ENCODE data around the gene TNFRSF9.

The TNFRSF9 gene

DNA sequence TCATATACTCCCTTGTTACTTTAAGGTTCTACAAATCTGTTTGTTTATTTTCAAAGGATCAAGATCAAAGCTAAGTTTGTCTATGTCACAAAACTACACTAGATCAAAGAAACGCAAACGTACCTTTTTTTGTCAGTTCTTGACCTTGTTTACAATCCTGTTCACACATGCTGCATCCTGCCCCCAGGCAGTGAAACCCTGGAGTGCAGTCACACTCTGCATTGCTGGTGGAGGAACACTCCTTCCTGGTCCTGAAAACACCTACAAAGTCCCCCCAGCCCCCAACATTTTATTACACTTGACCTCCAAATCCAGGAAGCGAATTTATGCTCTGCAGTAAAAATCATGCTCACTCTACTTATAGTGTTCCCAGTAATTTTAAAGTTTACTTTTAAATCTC is 2.6 kb downstream of the TNFRSF9 start:
- H2BK15ac ChIP-seq (ENCODE audit: low read length), result no peak overlapping the region
- no peak overlapping the region for H3K14ac ChIP-seq (ENCODE audit: low read length)
- no peak overlapping the region for H3K4ac ChIP-seq (ENCODE audit: low read length)
- no peak overlapping the region for H2BK12ac ChIP-seq (ENCODE audit: low read length)
- H3K4me2 ChIP-seq (ENCODE audit: insufficient read depth, low read length, poor library complexity, severe bottlenecking), result no peak overlapping the region
- H2AFZ ChIP-seq (ENCODE audit: low read length), result no peak overlapping the region
- no peaks in the 10 kb centered on the region for H3K79me1 ChIP-seq (ENCODE audit: low read depth, low read length)
- WGBS, 2 donors (ENCODE audit: extremely low coverage in 2 of 2, insufficient read length in 2 of 2, insufficient replicate concordance in 1 of 2), result no CpG with 5 or more reads among the region's 3 CpGs
- no peak overlapping the region for H3K27ac ChIP-seq (replicated peaks; ENCODE audit: low read length)
- H3K4me3 ChIP-seq (ENCODE audit: low read length in 2 of 2), result no peak overlapping the region
- H2AK5ac ChIP-seq (ENCODE audit: low read depth, low read length), result no peak overlapping the region
- H3K4me1 ChIP-seq (ENCODE audit: control insufficient read depth in 2 of 2, insufficient read depth in 1 of 2, low read depth in 1 of 2, low read length in 2 of 2), result peaks cover 0 to 1% of the 10 kb centered on the region in 2 donors
- no peaks in the 10 kb centered on the region for H3K36me3 ChIP-seq (replicated peaks in 1 of 2; ENCODE audit: control insufficient read depth in 2 of 2, insufficient read depth in 2 of 2, low read length in 2 of 2)
- no peaks in the 10 kb centered on the region for H3K9me3 ChIP-seq (replicated peaks in 1 of 2; ENCODE audit: control insufficient read depth in 2 of 2, insufficient read depth in 1 of 2, low read depth in 1 of 2, low read length in 2 of 2)
- no peak overlapping the region for H3K18ac ChIP-seq (ENCODE audit: low read length)
- H2BK5ac ChIP-seq (ENCODE audit: low read length), result no peak overlapping the region
- H4K91ac ChIP-seq (ENCODE audit: low read depth, low read length, poor library complexity), result no peak overlapping the region
- no peak overlapping the region for H3K9ac ChIP-seq (ENCODE audit: low read depth, low read length, poor library complexity)
- DNase-seq (ENCODE audit: low spot score), result no peak
- peaks cover 2 to 47% (median 23%) of the 10 kb centered on the region in 3 experiments for H3K27me3 ChIP-seq (ENCODE audit: control insufficient read depth in 3 of 3, insufficient read depth in 3 of 3, low read depth in 1 of 3, low read length in 3 of 3)
- H4K8ac ChIP-seq (ENCODE audit: low read depth, low read length), result no peak overlapping the region
- H2BK120ac ChIP-seq (ENCODE audit: low read depth, low read length), result no peak overlapping the region
- no peak overlapping the region for H3K23ac ChIP-seq (ENCODE audit: low read depth, low read length, poor library complexity)

DNA sequence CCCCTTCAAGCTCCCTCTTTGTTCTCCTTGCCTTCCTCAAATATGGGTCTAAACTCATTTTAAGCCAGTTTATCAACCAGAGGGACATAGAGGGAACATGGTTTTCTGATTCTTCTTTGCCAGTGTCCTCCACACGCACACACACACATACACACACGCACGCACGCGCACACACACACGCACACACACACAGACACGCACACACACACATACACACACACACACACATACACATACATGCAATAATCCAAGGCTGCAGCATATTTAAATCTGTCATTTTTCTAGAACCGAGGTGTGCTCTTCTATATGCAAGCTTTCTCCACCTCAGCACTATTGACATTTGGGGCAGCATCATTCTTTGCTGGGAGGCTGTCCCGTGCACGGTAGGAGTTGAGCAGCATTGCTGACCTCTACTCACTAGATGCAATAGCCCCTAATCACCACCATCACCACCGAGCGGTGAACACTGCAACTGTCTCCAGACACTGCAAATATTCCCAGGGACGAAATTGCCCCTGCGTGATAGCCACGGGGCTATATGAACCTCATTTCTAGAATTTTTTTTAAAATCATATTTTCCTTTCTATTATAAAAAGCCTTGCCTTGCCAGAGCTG is 8.0 kb downstream of the TNFRSF9 start:
- Histone ChIP-seq H2BK15ac (ENCODE audit: low read length) (no peak overlapping the region), H3K27me3 (ENCODE audit: control insufficient read depth in 3 of 3, insufficient read depth in 3 of 3, low read depth in 1 of 3, low read length in 3 of 3) (peaks cover 0 to 2% (median 0%) of the 10 kb centered on the region in 3 experiments), H3K4me3 (ENCODE audit: low read length in 2 of 2) (no peak overlapping the region), H3K9ac (ENCODE audit: low read depth, low read length, poor library complexity) (peak overlapping the region; percentile 53), H3K9me3 (replicated peaks in 1 of 2; ENCODE audit: control insufficient read depth in 2 of 2, insufficient read depth in 1 of 2, low read depth in 1 of 2, low read length in 2 of 2) (no peaks in the 10 kb centered on the region), H3K23ac (ENCODE audit: low read depth, low read length, poor library complexity) (no peak overlapping the region), H3K79me1 (ENCODE audit: low read depth, low read length) (no peaks in the 10 kb centered on the region), H3K4me2 (ENCODE audit: insufficient read depth, low read length, poor library complexity, severe bottlenecking) (no peak overlapping the region), H4K91ac (ENCODE audit: low read depth, low read length, poor library complexity) (no peak overlapping the region), H2BK120ac (ENCODE audit: low read depth, low read length) (no peak overlapping the region), H3K27ac (replicated peaks; ENCODE audit: low read length) (no peak overlapping the region), H2AK5ac (ENCODE audit: low read depth, low read length) (no peak overlapping the region), H4K8ac (ENCODE audit: low read depth, low read length) (no peak overlapping the region), H3K36me3 (replicated peaks in 1 of 2; ENCODE audit: control insufficient read depth in 2 of 2, insufficient read depth in 2 of 2, low read length in 2 of 2) (no peaks in the 10 kb centered on the region), H3K4me1 (ENCODE audit: control insufficient read depth in 2 of 2, insufficient read depth in 1 of 2, low read depth in 1 of 2, low read length in 2 of 2) (no peaks in the 10 kb centered on the region), H2BK5ac (ENCODE audit: low read length) (no peak overlapping the region), H3K14ac (ENCODE audit: low read length) (no peak overlapping the region), H2AFZ (ENCODE audit: low read length) (no peak overlapping the region), H3K18ac (ENCODE audit: low read length) (no peak overlapping the region), H2BK12ac (ENCODE audit: low read length) (no peak overlapping the region), H3K4ac (ENCODE audit: low read length) (no peak overlapping the region)
- no peak for DNase-seq (ENCODE audit: low spot score)
- no CpG with 5 or more reads among the region's 15 CpGs for WGBS, 2 donors (ENCODE audit: extremely low coverage in 2 of 2, insufficient read length in 2 of 2, insufficient replicate concordance in 1 of 2)

DNA sequence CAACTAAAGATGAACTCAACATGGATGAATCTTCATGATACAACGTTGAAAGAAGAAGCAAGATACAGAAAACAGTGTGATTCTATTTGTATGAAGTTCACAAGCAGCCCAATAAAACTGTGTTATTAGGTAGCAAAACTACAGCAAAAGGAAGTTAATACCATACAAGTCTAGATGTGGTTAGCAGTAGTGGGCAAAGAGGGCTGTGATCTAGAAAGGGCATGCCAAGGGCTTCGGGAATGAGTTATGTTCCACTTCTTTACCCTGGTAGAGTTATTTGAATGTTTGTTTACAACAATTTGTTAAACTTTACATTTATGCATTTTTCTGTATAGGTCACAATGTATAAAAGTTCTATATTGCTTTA is 9.2 kb downstream of the TNFRSF9 start:
- no peak overlapping the region for H2AFZ ChIP-seq (ENCODE audit: low read length)
- H3K23ac ChIP-seq (ENCODE audit: low read depth, low read length, poor library complexity), result no peak overlapping the region
- no peak overlapping the region for H3K18ac ChIP-seq (ENCODE audit: low read length)
- no peak overlapping the region for H3K14ac ChIP-seq (ENCODE audit: low read length)
- H3K4me2 ChIP-seq (ENCODE audit: insufficient read depth, low read length, poor library complexity, severe bottlenecking), result no peak overlapping the region
- H2BK12ac ChIP-seq (ENCODE audit: low read length), result no peak overlapping the region
- no peak overlapping the region for H3K27ac ChIP-seq (replicated peaks; ENCODE audit: low read length)
- H3K9me3 ChIP-seq (replicated peaks in 1 of 2; ENCODE audit: control insufficient read depth in 2 of 2, insufficient read depth in 1 of 2, low read depth in 1 of 2, low read length in 2 of 2), result no peaks in the 10 kb centered on the region
- no peak for DNase-seq (ENCODE audit: low spot score)
- H3K4me3 ChIP-seq (ENCODE audit: low read length in 2 of 2), result no peak overlapping the region
- H4K8ac ChIP-seq (ENCODE audit: low read depth, low read length), result no peak overlapping the region
- no peak overlapping the region for H2BK120ac ChIP-seq (ENCODE audit: low read depth, low read length)
- peaks cover 0 to 2% (median 0%) of the 10 kb centered on the region in 3 experiments for H3K27me3 ChIP-seq (ENCODE audit: control insufficient read depth in 3 of 3, insufficient read depth in 3 of 3, low read depth in 1 of 3, low read length in 3 of 3)
- no peak overlapping the region for H3K9ac ChIP-seq (ENCODE audit: low read depth, low read length, poor library complexity)
- no peak overlapping the region for H4K91ac ChIP-seq (ENCODE audit: low read depth, low read length, poor library complexity)
- H2BK5ac ChIP-seq (ENCODE audit: low read length), result no peak overlapping the region
- H3K79me1 ChIP-seq (ENCODE audit: low read depth, low read length), result no peaks in the 10 kb centered on the region
- no peak overlapping the region for H2BK15ac ChIP-seq (ENCODE audit: low read length)
- no CpG with 5 or more reads among the region's 2 CpGs for WGBS, 2 donors (ENCODE audit: extremely low coverage in 2 of 2, insufficient read length in 2 of 2, insufficient replicate concordance in 1 of 2)
- no peaks in the 10 kb centered on the region for H3K36me3 ChIP-seq (replicated peaks in 1 of 2; ENCODE audit: control insufficient read depth in 2 of 2, insufficient read depth in 2 of 2, low read length in 2 of 2)
- no peaks in the 10 kb centered on the region for H3K4me1 ChIP-seq (ENCODE audit: control insufficient read depth in 2 of 2, insufficient read depth in 1 of 2, low read depth in 1 of 2, low read length in 2 of 2)
- no peak overlapping the region for H3K4ac ChIP-seq (ENCODE audit: low read length)
- H2AK5ac ChIP-seq (ENCODE audit: low read depth, low read length), result no peak overlapping the region

DNA sequence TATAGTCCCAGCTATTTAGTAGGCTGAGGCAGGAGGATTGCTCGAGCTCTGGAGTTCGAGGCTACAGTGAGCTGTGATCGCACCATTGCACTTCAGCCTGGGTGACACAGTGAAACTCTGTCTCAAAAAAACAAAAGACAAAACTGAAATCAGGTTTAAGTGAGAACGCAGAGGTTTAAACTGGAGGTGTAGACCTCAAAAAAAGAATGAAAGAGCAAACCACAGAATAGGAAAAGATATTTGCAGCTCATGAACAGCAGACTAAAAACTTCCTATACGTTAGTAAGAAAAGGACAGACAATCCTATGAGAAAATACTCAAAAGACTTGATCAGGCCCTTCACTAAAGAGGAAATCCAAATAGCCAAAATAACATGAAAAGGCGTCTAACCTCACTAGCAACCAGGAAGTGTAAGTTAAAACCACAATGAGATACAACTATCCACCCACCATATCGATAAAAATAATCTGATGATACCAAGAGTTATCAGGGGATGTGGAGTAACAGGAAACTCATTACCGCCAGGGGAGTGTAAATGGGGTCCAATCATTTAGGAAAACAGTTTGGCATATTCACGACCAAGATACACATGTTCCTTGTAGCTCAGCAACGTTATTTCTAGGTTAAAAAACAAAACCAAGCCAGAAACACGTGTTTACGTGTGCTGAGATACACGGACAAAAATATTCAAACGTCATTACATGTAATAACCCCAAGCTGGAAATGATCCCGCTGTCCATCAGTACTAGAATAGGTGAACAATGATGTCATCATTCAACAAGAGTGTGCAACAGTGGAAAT is 9.8 kb downstream of the TNFRSF9 start:
- no peaks in the 10 kb centered on the region for H3K36me3 ChIP-seq (replicated peaks in 1 of 2; ENCODE audit: control insufficient read depth in 2 of 2, insufficient read depth in 2 of 2, low read length in 2 of 2)
- H2AK5ac ChIP-seq (ENCODE audit: low read depth, low read length), result no peak overlapping the region
- no peaks in the 10 kb centered on the region for H3K9me3 ChIP-seq (replicated peaks in 1 of 2; ENCODE audit: control insufficient read depth in 2 of 2, insufficient read depth in 1 of 2, low read depth in 1 of 2, low read length in 2 of 2)
- no peak overlapping the region for H2BK12ac ChIP-seq (ENCODE audit: low read length)
- no peaks in the 10 kb centered on the region for H3K4me1 ChIP-seq (ENCODE audit: control insufficient read depth in 2 of 2, insufficient read depth in 1 of 2, low read depth in 1 of 2, low read length in 2 of 2)
- H3K4me3 ChIP-seq (ENCODE audit: low read length in 2 of 2), result no peak overlapping the region
- no peak for DNase-seq (ENCODE audit: low spot score)
- H3K4ac ChIP-seq (ENCODE audit: low read length), result no peak overlapping the region
- no peak overlapping the region for H2BK120ac ChIP-seq (ENCODE audit: low read depth, low read length)
- no CpG with 5 or more reads among the region's 15 CpGs for WGBS, 2 donors (ENCODE audit: extremely low coverage in 2 of 2, insufficient read length in 2 of 2, insufficient replicate concordance in 1 of 2)
- H3K18ac ChIP-seq (ENCODE audit: low read length), result no peak overlapping the region
- no peak overlapping the region for H3K4me2 ChIP-seq (ENCODE audit: insufficient read depth, low read length, poor library complexity, severe bottlenecking)
- H3K79me1 ChIP-seq (ENCODE audit: low read depth, low read length), result no peaks in the 10 kb centered on the region
- no peak overlapping the region for H4K91ac ChIP-seq (ENCODE audit: low read depth, low read length, poor library complexity)
- H3K27me3 ChIP-seq (ENCODE audit: control insufficient read depth in 3 of 3, insufficient read depth in 3 of 3, low read depth in 1 of 3, low read length in 3 of 3), result peaks cover 0 to 2% (median 0%) of the 10 kb centered on the region in 3 experiments
- H2BK5ac ChIP-seq (ENCODE audit: low read length), result no peak overlapping the region
- H3K23ac ChIP-seq (ENCODE audit: low read depth, low read length, poor library complexity), result no peak overlapping the region
- H3K9ac ChIP-seq (ENCODE audit: low read depth, low read length, poor library complexity), result no peak overlapping the region
- H2BK15ac ChIP-seq (ENCODE audit: low read length), result no peak overlapping the region
- H3K27ac ChIP-seq (replicated peaks; ENCODE audit: low read length), result no peak overlapping the region
- no peak overlapping the region for H2AFZ ChIP-seq (ENCODE audit: low read length)
- no peak overlapping the region for H4K8ac ChIP-seq (ENCODE audit: low read depth, low read length)
- no peak overlapping the region for H3K14ac ChIP-seq (ENCODE audit: low read length)
